Loucy (cell line): ENCODE measurements around the gene PVALEF.

Experiments used
- EZH2phosphoT487 ChIP-seq: fragments of 200-600 bp; IDR thresholded peaks from 2 replicates; pipeline ENCODE4 v1.6.1; 2018; ENCODE audit warnings: antibody characterized with exemption, mild to moderate bottlenecking, moderate library complexity, borderline replicate concordance
- TF ChIP-seq, protein P1 (sequence below): fragments of 200-600 bp; sonication (generic); conservative IDR thresholded peaks from 2 replicates; pipeline ENCODE4 v1.5.1; 2014; ENCODE audit warnings: mild to moderate bottlenecking, antibody characterized with exemption, low read length

GRCh38 chr17:81218459-81218858 lies 53.2 kb downstream of the PVALEF start:
- TF ChIP-seq, protein P1, sequence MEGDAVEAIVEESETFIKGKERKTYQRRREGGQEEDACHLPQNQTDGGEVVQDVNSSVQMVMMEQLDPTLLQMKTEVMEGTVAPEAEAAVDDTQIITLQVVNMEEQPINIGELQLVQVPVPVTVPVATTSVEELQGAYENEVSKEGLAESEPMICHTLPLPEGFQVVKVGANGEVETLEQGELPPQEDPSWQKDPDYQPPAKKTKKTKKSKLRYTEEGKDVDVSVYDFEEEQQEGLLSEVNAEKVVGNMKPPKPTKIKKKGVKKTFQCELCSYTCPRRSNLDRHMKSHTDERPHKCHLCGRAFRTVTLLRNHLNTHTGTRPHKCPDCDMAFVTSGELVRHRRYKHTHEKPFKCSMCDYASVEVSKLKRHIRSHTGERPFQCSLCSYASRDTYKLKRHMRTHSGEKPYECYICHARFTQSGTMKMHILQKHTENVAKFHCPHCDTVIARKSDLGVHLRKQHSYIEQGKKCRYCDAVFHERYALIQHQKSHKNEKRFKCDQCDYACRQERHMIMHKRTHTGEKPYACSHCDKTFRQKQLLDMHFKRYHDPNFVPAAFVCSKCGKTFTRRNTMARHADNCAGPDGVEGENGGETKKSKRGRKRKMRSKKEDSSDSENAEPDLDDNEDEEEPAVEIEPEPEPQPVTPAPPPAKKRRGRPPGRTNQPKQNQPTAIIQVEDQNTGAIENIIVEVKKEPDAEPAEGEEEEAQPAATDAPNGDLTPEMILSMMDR: no peak
- TF ChIP-seq EZH2phosphoT487: no peak
